HG03066 (cell line): ENCODE data around the gene ROR1.
"Not testable (repeated sequence)": the region's sequence is repeated elsewhere in the genome, so short reads cannot be mapped to it uniquely, and the experiment has no call there.

Experiments used
- ATAC-seq: cut with Tn5 transposase; IDR thresholded peaks from one replicate; pipeline ENCODE4 v1.9.1; 2021; ENCODE audit warnings: low read depth; ENCODE audit not compliant: unreplicated experiment

Gene ROR1

GRCh38 chr1:63790989-63791388, 17.2 kb downstream of the ROR1 start:
- ATAC-seq: no peak

DNA sequence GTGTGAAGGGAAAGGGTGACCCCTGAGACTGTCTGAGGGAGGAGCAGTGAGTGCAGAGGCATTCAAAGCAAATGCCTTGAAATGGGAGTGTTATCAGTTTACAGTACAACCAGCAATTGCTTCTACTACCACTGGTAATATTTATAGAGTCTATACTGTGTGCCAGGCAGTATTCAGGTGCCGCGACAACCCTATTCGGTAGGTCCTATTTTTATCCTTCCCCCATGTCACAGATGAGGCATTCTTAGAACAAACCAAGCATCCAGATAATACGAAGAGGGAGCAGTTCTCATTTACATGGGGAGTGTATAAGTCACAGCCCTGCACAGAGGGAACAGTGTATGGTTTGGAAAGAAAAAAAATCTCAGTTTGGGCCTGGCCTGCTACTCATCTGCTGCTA, 18.3 kb downstream of the ROR1 start:
- ATAC-seq: no peak

DNA sequence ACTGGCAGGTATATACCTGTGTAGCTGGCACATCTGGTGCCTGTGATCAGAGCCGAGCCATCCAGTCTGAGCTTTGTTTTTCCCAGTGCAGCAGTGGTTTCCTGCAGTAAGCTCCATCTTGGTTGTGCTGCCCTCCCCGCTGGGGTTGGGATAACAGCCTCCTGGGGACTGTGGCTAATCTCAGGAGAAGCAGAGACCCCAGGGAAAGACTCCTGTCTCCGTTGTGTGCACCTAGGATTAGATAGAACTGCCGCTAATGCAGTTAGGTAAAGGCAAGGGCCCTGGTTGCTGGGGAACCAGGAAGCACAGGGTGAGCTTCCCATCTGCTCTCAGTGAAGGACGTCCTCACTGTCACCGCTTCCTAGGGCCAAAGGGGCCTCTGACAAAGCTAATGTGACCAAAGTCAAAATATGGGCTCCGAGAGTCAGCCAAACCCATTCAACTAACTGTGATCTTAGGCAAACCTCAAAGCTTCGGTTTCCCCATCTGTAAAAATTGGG, 20.0 kb downstream of the ROR1 start:
- ATAC-seq: no peak

- no peak for ATAC-seq
Observed at GRCh38 chr1:63794354-63794753, 20.5 kb downstream of the ROR1 start.

GRCh38 chr1:63794939-63795378, 21.1 kb downstream of the ROR1 start:
- no peak for ATAC-seq

DNA sequence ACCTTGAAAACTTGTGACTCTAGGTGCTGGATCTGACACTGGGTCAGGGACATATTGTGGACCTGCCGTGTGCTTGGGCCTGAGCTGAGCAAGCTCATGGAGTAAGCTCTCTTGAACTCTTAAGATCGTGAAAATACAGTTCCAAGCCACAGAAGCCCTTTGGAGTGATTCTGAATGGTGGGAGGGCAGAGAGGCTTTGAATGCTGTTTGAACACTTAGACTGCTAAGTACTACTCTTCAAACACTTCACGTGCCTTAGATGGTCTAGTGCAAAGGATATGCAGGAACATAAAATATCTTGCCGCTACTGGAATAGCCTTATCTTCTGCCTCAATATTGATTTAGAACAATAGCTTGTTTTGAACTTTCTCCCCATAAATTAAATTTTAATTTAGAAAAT, 21.6 kb downstream of the ROR1 start:
- no peak for ATAC-seq

GRCh38 chr1:63797056-63797726, 23.4 kb downstream of the ROR1 start:
- ATAC-seq: no peak

DNA sequence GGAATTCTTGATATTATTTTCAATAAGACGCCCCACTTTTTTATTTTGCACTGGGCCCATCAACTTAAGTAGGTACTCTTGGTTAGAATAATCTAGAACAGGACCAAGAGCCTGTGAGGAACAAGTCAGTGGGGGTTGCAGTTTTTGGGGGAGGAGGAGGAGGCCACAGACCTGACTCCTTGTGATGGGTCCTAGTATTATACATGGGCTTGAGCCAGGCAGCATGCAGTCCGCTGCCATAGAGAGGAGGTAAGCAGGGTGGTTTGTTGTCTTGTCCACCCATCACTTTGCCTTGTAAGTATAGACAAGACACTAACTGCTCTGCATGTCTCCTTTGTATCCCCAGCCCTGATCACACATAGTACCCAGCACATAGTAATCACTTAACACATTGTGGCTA, 24.5 kb downstream of the ROR1 start:
- ATAC-seq: no peak

GRCh38 chr1:63799307-63799706, 25.5 kb downstream of the ROR1 start:
- ATAC-seq: no peak

- ATAC-seq: no peak
Observed at GRCh38 chr1:63799820-63800219, 26.0 kb downstream of the ROR1 start.

DNA sequence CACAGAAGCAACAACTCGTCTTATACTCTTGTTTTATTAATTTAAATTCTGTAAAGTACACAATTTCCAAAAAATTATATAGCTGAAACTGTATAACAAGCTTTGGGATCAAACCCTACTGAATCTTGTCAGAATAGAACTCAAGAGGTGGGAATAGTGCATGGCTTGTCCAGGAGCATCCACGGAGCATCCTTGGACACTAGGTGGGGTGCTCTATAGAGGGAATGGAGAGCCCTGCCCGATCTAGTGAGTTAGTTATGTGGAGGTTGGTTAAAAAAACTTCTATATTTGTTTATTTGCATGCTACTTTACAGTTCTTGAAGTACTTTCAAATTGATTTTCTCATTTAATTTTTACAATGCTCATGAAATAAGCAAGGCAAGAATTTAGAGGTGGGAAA, 28.3 kb downstream of the ROR1 start:
- ATAC-seq: no peak

- ATAC-seq: no peak
Observed at GRCh38 chr1:63804829-63805484, 31.1 kb downstream of the ROR1 start.

DNA sequence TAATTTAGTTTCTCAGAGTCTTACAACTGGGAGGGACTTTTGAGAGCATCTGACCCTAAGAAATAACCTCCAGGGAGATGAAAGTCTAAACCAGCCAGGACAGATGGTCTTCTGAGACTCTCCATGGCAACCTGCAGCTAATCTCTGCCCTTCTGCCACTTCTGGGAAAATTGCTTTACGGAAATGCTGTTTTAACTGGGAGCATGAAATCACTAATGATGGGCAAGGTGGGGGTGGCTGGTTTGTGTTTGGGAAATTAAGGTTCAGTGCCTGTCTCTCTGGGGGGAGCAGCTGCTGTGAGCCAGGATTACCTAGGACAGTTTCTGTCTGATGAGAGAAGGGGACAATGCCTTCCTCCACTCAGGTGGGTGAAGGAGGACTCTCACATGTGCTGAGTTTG, 33.2 kb downstream of the ROR1 start:
- no peak for ATAC-seq

GRCh38 chr1:63810936-63811469, 37.2 kb downstream of the ROR1 start:
- no peak for ATAC-seq

DNA sequence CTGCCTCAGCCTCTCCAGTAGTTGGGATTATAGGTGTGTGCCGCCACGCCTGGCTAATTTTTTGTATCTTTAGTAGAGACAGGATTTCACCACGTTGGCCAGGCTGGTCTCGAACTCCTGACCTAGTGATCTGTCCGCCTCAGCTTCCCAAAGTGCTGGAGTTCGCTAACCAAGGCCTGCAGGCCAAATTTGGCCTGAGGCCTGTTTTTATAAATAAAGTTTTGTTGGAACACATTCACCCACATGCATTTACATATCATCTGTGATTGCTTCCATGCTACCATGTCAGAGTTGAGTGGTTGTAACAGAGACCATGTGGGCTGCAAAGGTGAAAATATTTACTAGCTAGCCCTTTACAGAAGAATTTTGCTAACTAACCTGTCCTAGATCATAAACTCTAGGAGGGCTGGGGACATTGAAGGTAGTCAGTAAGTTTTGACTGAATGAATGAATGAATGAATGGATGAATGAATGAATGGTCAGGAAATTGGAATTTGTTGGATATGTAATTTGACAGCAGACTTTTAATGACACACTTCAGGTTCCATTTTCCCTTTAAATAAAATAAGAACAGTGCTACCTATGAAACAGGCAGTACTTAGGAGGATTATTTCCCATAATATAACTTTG, 38.4 kb downstream of the ROR1 start:
- ATAC-seq: no peak

DNA sequence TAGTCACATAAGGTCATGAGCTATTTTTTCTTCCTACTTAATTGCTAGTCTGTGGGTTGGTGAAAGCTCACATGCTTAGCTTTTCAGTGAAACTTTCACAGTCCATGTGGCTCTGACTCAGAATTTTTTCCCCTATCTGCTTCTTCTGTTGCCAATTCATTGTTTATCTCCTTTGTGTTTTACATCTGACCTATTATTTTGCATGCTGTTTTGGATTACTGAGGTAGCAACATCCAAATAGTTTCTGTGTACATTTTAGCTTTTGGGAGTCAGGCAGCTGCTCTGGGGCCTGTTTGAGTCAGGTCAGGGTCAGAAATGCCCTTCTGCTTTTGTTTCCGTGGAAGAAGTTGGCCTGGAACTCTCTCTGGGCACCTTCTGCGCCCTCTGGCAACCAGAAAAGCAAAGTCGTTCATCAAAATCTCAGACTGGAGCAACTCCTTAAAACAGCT, 40.0 kb downstream of the ROR1 start:
- peak; percentile 81 for ATAC-seq

- not testable (repeated sequence) for ATAC-seq
Observed at GRCh38 chr1:63816217-63816815, 42.5 kb downstream of the ROR1 start.

- ATAC-seq: no peak
Observed at GRCh38 chr1:63817152-63817667, 43.4 kb downstream of the ROR1 start.

GRCh38 chr1:63817700-63818099, 43.9 kb downstream of the ROR1 start:
- ATAC-seq: no peak

DNA sequence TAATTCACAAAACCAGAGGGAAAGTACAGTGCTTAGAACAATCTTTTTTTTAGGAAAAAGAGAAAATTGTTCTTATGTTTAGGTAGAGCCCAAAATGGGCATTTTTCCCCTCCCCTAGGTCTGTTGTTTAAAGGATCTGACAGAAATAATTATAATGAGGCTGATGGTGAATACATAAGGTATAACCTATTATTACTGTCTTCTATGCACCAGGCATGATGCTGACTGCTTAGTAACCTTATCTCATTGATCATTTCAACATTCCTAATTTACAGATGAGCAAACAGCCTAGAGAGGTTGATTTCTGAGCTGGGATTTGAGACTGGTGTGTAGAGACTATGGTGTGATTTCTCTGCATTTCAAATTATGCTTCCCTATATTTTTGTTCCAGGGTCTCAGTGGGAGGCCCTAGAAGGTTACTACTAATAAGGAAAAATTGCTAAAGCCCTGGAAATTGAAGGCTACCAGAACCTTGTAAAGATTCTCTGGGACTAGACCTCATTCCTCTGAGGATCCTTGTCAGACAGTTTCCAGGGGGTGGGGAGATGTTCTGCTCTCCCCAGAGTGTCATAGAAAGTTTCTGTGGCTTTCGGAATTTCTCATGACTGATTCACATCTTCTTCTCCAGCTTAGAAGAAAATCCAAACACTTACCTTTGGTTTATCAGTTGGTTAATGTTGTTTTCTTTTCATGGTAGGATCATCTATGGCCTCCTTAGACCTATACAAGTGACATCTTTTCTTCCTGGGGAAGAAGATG, 44.9 kb downstream of the ROR1 start:
- ATAC-seq: no peak
